Measurements from ENCODE around the gene WNK1. TPM values are rescaled to one million over a fixed set of nuclear protein-coding genes. Genes with fewer than 3 reads are reported as not detected.

Gene WNK1
- total RNA-seq, 4 donors from 2014 or later: 273 to 518 (median 346) TPM

GRCh38 chr12:725076-725475, 27.3 kb upstream of the WNK1 start:
- DNase-seq (ENCODE audit: low spot score in 2 of 2): no peak
- WGBS, 2 donors: 94 to 98% methylated on average over 2 of the region's 2 CpGs
- H3K4me3 ChIP-seq (ENCODE audit: low read depth, poor library complexity, severe bottlenecking): no peak overlapping the region
- TF ChIP-seq POLR2A (IDR thresholded peaks at IDR 0.05): no peak
- TF ChIP-seq CTCF (IDR thresholded peaks at IDR 0.05): no peak
- intact Hi-C loops (cut with DNase I; ENCODE audit: low total_unique reads): no loop called here

- no peak for TF ChIP-seq POLR2A (IDR thresholded peaks at IDR 0.05)
- no peak for TF ChIP-seq CTCF (IDR thresholded peaks at IDR 0.05)
- 45 to 47% methylated on average over 5 of the region's 5 CpGs for WGBS, 2 donors
- no peak for DNase-seq (ENCODE audit: low spot score in 2 of 2)
- intact Hi-C loops (cut with DNase I; ENCODE audit: low total_unique reads): no loop called here
- no peak overlapping the region for H3K4me3 ChIP-seq (ENCODE audit: low read depth, poor library complexity, severe bottlenecking)
These were observed 25.9 kb upstream of the WNK1 start for GRCh38 chr12:726281-727140.

DNA sequence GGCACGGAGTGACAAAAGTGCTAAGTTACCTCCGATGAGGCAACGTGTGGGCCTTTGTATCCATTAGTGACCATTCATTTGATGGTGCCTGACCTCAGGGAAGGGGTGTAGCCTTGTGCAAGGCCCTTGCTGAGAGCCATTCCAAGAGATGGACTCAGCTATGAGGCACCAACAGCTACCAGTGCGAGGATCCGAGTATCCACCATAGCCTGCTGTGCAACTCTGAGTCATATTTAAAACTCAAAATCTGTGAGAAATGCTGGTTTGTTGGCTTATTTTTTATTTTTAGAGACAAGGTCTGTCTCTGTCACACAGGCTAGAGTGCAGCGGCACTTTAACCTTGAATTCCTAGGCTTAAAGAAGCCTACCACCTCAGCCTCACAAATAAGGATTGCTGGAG, 25.1 kb upstream of the WNK1 start:
- intact Hi-C loops (cut with DNase I; ENCODE audit: low total_unique reads): no loop called here
- WGBS, 2 donors: 85 to 86% methylated on average over 6 of the region's 6 CpGs
- TF ChIP-seq CTCF (IDR thresholded peaks at IDR 0.05): no peak
- TF ChIP-seq POLR2A (IDR thresholded peaks at IDR 0.05): no peak
- no peak for DNase-seq (ENCODE audit: low spot score in 2 of 2)
- H3K4me3 ChIP-seq (ENCODE audit: low read depth, poor library complexity, severe bottlenecking): no peak overlapping the region

DNA sequence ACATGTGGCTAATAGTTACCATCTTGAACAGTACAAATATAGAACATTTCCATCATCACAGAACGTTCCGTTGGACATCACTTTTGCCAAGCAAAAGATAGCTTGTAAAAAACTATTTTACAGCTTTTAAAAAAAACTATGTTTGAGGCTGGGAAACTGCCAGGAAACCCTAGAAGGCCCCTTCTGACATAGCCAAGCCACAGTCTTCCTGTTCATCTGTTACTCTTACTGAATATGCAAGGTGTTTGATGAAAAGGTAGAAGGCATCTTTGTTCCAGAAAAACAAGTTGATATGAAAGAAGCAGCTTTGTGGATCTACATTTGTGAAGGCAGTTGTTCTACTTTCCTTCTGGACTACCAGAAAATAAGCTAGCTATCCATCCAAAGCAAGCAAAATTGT, 23.6 kb upstream of the WNK1 start:
- 40 to 62% methylated on average over 2 of the region's 2 CpGs for WGBS, 2 donors
- intact Hi-C loops (cut with DNase I; ENCODE audit: low total_unique reads): no loop called here
- DNase-seq (ENCODE audit: low spot score in 2 of 2): no peak
- TF ChIP-seq CTCF (IDR thresholded peaks at IDR 0.05): no peak
- TF ChIP-seq POLR2A (IDR thresholded peaks at IDR 0.05): no peak
- no peak overlapping the region for H3K4me3 ChIP-seq (ENCODE audit: low read depth, poor library complexity, severe bottlenecking)

- intact Hi-C loops (cut with DNase I; ENCODE audit: low total_unique reads): no loop called here
- no peak for DNase-seq (ENCODE audit: low spot score in 2 of 2)
- no peak for TF ChIP-seq CTCF (IDR thresholded peaks at IDR 0.05)
- no peak for TF ChIP-seq POLR2A (IDR thresholded peaks at IDR 0.05)
- H3K4me3 ChIP-seq (ENCODE audit: low read depth, poor library complexity, severe bottlenecking): no peak overlapping the region
These were observed 23.2 kb upstream of the WNK1 start for GRCh38 chr12:729221-729620.

- no peak overlapping the region for H3K4me3 ChIP-seq (ENCODE audit: low read depth, poor library complexity, severe bottlenecking)
- DNase-seq (ENCODE audit: low spot score in 2 of 2): no peak
- intact Hi-C loops (cut with DNase I; ENCODE audit: low total_unique reads): no loop called here
- 92 to 94% methylated on average over 9 of the region's 9 CpGs for WGBS, 2 donors
- TF ChIP-seq CTCF (IDR thresholded peaks at IDR 0.05) (no peak), POLR2A (IDR thresholded peaks at IDR 0.05) (no peak)
These were observed 21.8 kb upstream of the WNK1 start for GRCh38 chr12:730550-730949.

Measured in lower leg skin (tissue), 4 donors.